GM12874 (cell line): Measurements from ENCODE around the gene KIAA0825.

Experiments used
- CTCF ChIP-seq: IDR thresholded peaks from 2 replicates; pipeline ENCODE4 v1.5.1; 2011; ENCODE audit warnings: low read depth, mild to moderate bottlenecking, control low read depth, low read length, moderate library complexity; ENCODE audit not compliant: insufficient read depth

KIAA0825 gene

GRCh38 chr5:94250985-94251384 is 367.4 kb downstream of the KIAA0825 start:
- TF ChIP-seq CTCF: no peak

- TF ChIP-seq CTCF: no peak
Observed at GRCh38 chr5:94249430-94249829, 369.0 kb downstream of the KIAA0825 start.

- TF ChIP-seq CTCF: no peak
Observed at GRCh38 chr5:94248175-94248875, 370.1 kb downstream of the KIAA0825 start.

- TF ChIP-seq CTCF: no peak
Observed at GRCh38 chr5:94245608-94246007, 372.8 kb downstream of the KIAA0825 start.

GRCh38 chr5:94244921-94245320 is 373.5 kb downstream of the KIAA0825 start:
- TF ChIP-seq CTCF: no peak

- TF ChIP-seq CTCF: no peak
Observed at GRCh38 chr5:94243612-94244011, 374.8 kb downstream of the KIAA0825 start.

GRCh38 chr5:94240993-94241651 is 377.3 kb downstream of the KIAA0825 start:
- TF ChIP-seq CTCF: no peak
